ENCODE data around the gene ZNF682. TPM values are rescaled to one million over a fixed set of nuclear protein-coding genes. Genes with fewer than 3 reads are reported as not detected.

Gene ZNF682
- total RNA-seq, 1 experiment from 2014 or later = 2.5 TPM

GRCh38 chr19:20038358-20039202 lies 725 bp downstream of the ZNF682 start:
- no peaks in the 10 kb centered on the region for H3K27me3 ChIP-seq (replicated peaks; ENCODE audit: control insufficient read depth, insufficient read depth, low read length)
- peak overlapping the region; percentile 63 for H3K4me3 ChIP-seq (ENCODE audit: low read depth, low read length)
- Mint-ChIP-seq H3K9me3 (ENCODE audit: unreplicated experiment) (no peaks in the 10 kb centered on the region), H3K36me3 (ENCODE audit: insufficient read depth, unreplicated experiment) (peaks cover 4% of the 10 kb centered on the region), H3K27me3 (ENCODE audit: insufficient read depth, unreplicated experiment) (no peaks in the 10 kb centered on the region), H3K4me3 (ENCODE audit: unreplicated experiment) (peak overlapping the region; percentile 74), H3K4me1 (ENCODE audit: low read depth, unreplicated experiment) (no peaks in the 10 kb centered on the region), H3K27ac (ENCODE audit: unreplicated experiment) (no peak overlapping the region)
- TF ChIP-seq, protein P1, sequence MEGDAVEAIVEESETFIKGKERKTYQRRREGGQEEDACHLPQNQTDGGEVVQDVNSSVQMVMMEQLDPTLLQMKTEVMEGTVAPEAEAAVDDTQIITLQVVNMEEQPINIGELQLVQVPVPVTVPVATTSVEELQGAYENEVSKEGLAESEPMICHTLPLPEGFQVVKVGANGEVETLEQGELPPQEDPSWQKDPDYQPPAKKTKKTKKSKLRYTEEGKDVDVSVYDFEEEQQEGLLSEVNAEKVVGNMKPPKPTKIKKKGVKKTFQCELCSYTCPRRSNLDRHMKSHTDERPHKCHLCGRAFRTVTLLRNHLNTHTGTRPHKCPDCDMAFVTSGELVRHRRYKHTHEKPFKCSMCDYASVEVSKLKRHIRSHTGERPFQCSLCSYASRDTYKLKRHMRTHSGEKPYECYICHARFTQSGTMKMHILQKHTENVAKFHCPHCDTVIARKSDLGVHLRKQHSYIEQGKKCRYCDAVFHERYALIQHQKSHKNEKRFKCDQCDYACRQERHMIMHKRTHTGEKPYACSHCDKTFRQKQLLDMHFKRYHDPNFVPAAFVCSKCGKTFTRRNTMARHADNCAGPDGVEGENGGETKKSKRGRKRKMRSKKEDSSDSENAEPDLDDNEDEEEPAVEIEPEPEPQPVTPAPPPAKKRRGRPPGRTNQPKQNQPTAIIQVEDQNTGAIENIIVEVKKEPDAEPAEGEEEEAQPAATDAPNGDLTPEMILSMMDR (IDR thresholded peaks at IDR 0.05; ENCODE audit: insufficient read depth in 1 of 2, low read depth in 1 of 2, low read length in 1 of 2, severe bottlenecking in 1 of 2, unreplicated experiment in 1 of 2) = no peak
- POLR2A ChIA-PET = interaction anchor here (2.2 kb wide), 1 partner anchor 13 kb away, joined by 12 read pairs; no protein-coding TSS in a partner anchor
- CTCF ChIA-PET = no interaction called here
- no peaks in the 10 kb centered on the region for H3K36me3 ChIP-seq (ENCODE audit: control insufficient read depth, insufficient read depth, low read length)
- no peak for DNase-seq
- intact Hi-C loops (cut with micrococcal nuclease; ENCODE audit: unreplicated experiment) = loop anchor here (1.0 kb wide), 1 partner anchor 14 kb away; no protein-coding TSS in a partner anchor
- H3K9me3 ChIP-seq = peaks cover 6% of the 10 kb centered on the region; the same call in 1 of the 2 replicates
- no peaks in the 10 kb centered on the region for H3K4me1 ChIP-seq
- no TSS peak for BruUV-seq (replicated peaks)

- Histone ChIP-seq H3K4me1 (no peaks in the 10 kb centered on the region), H3K9me3 (peaks cover 6% of the 10 kb centered on the region; the same call in 1 of the 2 replicates), H3K36me3 (ENCODE audit: control insufficient read depth, insufficient read depth, low read length) (no peaks in the 10 kb centered on the region), H3K27me3 (replicated peaks; ENCODE audit: control insufficient read depth, insufficient read depth, low read length) (no peaks in the 10 kb centered on the region), H3K4me3 (ENCODE audit: low read depth, low read length) (no peak overlapping the region)
- ChIA-PET POLR2A (no interaction called here), CTCF (no interaction called here)
- no peaks in the 10 kb centered on the region for H3K4me1 Mint-ChIP-seq (ENCODE audit: low read depth, unreplicated experiment)
- no peaks in the 10 kb centered on the region for H3K9me3 Mint-ChIP-seq (ENCODE audit: unreplicated experiment)
- peaks cover 4% of the 10 kb centered on the region for H3K36me3 Mint-ChIP-seq (ENCODE audit: insufficient read depth, unreplicated experiment)
- H3K27ac Mint-ChIP-seq (ENCODE audit: unreplicated experiment) = no peak overlapping the region
- no peak for DNase-seq
- intact Hi-C loops (cut with micrococcal nuclease; ENCODE audit: unreplicated experiment) = no loop called here
- no peaks in the 10 kb centered on the region for H3K27me3 Mint-ChIP-seq (ENCODE audit: insufficient read depth, unreplicated experiment)
- TF ChIP-seq, protein P1 (IDR thresholded peaks at IDR 0.05; ENCODE audit: insufficient read depth in 1 of 2, low read depth in 1 of 2, low read length in 1 of 2, severe bottlenecking in 1 of 2, unreplicated experiment in 1 of 2) = no peak
- BruUV-seq (replicated peaks) = no TSS peak
- H3K4me3 Mint-ChIP-seq (ENCODE audit: unreplicated experiment) = no peak overlapping the region
These were observed 3.4 kb downstream of the ZNF682 start for GRCh38 chr19:20035935-20036334.

DNA sequence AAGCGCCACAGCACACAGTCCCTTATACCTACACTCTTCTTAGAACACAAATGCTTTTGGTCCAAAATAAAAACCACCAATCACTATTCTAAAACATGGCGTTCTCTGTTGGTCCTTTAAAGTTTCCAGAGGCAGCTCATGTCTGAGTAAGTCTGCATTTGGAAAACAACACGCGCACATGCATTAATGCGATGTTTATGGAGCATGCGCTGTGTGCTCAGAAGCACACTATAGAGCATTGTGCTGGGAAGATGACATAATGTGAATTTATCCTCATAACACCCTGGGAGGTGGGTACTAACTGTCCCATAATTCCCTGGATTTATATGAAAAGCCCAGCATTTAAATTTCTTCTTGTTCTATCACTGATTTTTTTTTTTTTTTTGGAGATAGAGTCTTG lies 10.7 kb downstream of the ZNF682 start:
- no TSS peak for BruUV-seq (replicated peaks)

More for the DNA sequence above, 10.7 kb downstream of the ZNF682 start:
- no peaks in the 10 kb centered on the region for H3K4me1 ChIP-seq
- no peak overlapping the region for H3K4me3 ChIP-seq (ENCODE audit: low read depth, low read length)
- H3K9me3 ChIP-seq = no peaks in the 10 kb centered on the region
- Mint-ChIP-seq H3K4me1 (ENCODE audit: low read depth, unreplicated experiment) (no peaks in the 10 kb centered on the region), H3K27ac (ENCODE audit: unreplicated experiment) (no peak overlapping the region), H3K4me3 (ENCODE audit: unreplicated experiment) (no peak overlapping the region), H3K36me3 (ENCODE audit: insufficient read depth, unreplicated experiment) (peaks cover 4% of the 10 kb centered on the region), H3K27me3 (ENCODE audit: insufficient read depth, unreplicated experiment) (no peaks in the 10 kb centered on the region), H3K9me3 (ENCODE audit: unreplicated experiment) (no peaks in the 10 kb centered on the region)
- intact Hi-C loops (cut with micrococcal nuclease; ENCODE audit: unreplicated experiment) = no loop called here
- H3K27me3 ChIP-seq (replicated peaks; ENCODE audit: control insufficient read depth, insufficient read depth, low read length) = no peaks in the 10 kb centered on the region
- ChIA-PET CTCF (no interaction called here), POLR2A (no interaction called here)
- DNase-seq = no peak
- TF ChIP-seq, protein P1 (IDR thresholded peaks at IDR 0.05; ENCODE audit: insufficient read depth in 1 of 2, low read depth in 1 of 2, low read length in 1 of 2, severe bottlenecking in 1 of 2, unreplicated experiment in 1 of 2) = no peak
- no peaks in the 10 kb centered on the region for H3K36me3 ChIP-seq (ENCODE audit: control insufficient read depth, insufficient read depth, low read length)

Measured in Caco-2 (cell line).